NT2/D1 (cell line): ENCODE measurements around the gene CCS.
"Not testable (repeated sequence)": the region's sequence is repeated elsewhere in the genome, so short reads cannot be mapped to it uniquely, and the experiment has no call there.

ENCODE experiments used
- DNase-seq: peaks from one replicate; pipeline ENCODE4 v3.0.0-alpha.2; 2011; ENCODE audit warnings: low read depth, low spot score
- H3K27me3 ChIP-seq: 2 replicates; pipeline ENCODE4 v1.6.0; 2011; ENCODE audit warnings: mild to moderate bottlenecking; ENCODE audit not compliant: insufficient read length, insufficient read depth
- H3K36me3 ChIP-seq: 2 replicates; pipeline ENCODE4 v1.6.1; 2011; ENCODE audit warnings: mild to moderate bottlenecking, low read length, mixed read lengths; ENCODE audit not compliant: insufficient read depth, insufficient read length
- H3K4me1 ChIP-seq: 2 replicates; pipeline ENCODE4 v1.5.1; 2011; ENCODE audit not compliant: insufficient read depth, insufficient read length
- H3K4me3 ChIP-seq: 2 replicates; pipeline ENCODE4 v1.5.1; 2011; ENCODE audit warnings: low read depth; ENCODE audit not compliant: insufficient read length
- H3K9ac ChIP-seq: 2 replicates; pipeline ENCODE4 v1.6.0; 2011; ENCODE audit warnings: low read depth; ENCODE audit not compliant: insufficient read length
- H3K9me3 ChIP-seq: 2 replicates; pipeline ENCODE4 v1.5.1; 2011; ENCODE audit warnings: mild to moderate bottlenecking, low read length; ENCODE audit not compliant: insufficient read depth
- SUZ12 ChIP-seq: IDR thresholded peaks from 2 replicates; pipeline ENCODE4 v1.6.1; 2011; ENCODE audit not compliant: insufficient read length, insufficient read depth; ENCODE audit errors: extremely low read depth
- YY1 ChIP-seq: IDR thresholded peaks from 2 replicates; pipeline ENCODE4 v1.6.1; 2011; ENCODE audit not compliant: insufficient read length, insufficient read depth
- ZNF274 ChIP-seq: IDR thresholded peaks from 2 replicates; pipeline ENCODE4 v1.6.1; 2011; ENCODE audit warnings: mild to moderate bottlenecking, low read depth, low read length

CCS gene, protein sequence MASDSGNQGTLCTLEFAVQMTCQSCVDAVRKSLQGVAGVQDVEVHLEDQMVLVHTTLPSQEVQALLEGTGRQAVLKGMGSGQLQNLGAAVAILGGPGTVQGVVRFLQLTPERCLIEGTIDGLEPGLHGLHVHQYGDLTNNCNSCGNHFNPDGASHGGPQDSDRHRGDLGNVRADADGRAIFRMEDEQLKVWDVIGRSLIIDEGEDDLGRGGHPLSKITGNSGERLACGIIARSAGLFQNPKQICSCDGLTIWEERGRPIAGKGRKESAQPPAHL

DNA sequence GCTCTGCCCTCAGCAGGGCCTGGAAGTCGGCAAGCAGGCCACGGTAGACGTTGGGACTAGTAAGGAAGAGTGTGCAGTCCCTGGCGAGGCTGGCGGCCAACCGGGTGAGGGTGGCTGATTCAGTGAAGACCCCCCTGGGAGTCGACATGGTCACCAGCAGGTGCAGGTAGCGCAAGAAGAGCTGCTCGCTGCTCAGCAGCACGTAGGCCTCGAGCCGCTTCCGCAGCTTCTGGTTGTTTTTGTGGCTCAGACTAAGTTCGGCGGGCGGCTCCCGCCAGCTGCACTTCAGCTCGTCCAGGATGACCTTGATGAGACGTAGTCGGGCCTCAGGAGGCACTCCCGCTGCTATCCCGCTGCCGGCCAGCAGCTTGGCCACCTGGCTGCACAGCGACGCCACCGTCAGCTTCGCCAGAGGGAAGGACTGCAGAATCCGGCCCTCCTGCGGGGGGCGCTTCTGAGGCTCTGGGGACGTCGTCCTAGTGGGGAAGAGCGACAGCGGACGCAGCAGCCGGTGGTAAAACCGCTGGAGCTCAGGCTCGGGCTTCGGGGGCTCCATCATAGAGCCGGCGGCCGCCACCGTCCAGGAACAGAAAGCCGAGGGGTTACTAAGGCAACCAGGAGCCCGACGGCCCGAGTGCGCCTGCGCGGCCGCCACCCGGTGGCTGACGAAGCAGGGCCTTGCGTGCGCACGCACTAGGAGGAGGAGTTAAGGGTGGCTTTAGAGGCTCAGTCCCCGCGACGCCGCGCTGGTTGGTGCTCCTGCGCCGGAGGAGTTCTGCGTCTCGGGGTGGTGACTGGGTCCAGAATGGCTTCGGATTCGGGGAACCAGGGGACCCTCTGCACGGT, at the start of gene CCS, which contains the start of gene CCDC87:
CCS (plus strand) TSS at position 729 of the 846 bp plus-strand sequence; CDS start at position 806, 77 bp downstream.
CCDC87 (minus strand) TSS at position 607 of the 846 bp plus-strand sequence; CDS start at position 559, 48 bp downstream.
- peak; percentile 94 for DNase-seq
- Histone ChIP-seq H3K9me3 (peaks cover 38% of the 10 kb centered on the region), H3K4me3 (peak within 1 kb of the TSS; percentile 69), H3K36me3 (peaks cover 16% of the 10 kb centered on the region), H3K4me1 (peaks cover 8% of the 10 kb centered on the region), H3K9ac (peak within 1 kb of the TSS; percentile 82), H3K27me3 (peaks cover 8% of the 10 kb centered on the region)
- no peak for TF ChIP-seq YY1
- no peak for TF ChIP-seq ZNF274
- no peak for TF ChIP-seq SUZ12

DNA sequence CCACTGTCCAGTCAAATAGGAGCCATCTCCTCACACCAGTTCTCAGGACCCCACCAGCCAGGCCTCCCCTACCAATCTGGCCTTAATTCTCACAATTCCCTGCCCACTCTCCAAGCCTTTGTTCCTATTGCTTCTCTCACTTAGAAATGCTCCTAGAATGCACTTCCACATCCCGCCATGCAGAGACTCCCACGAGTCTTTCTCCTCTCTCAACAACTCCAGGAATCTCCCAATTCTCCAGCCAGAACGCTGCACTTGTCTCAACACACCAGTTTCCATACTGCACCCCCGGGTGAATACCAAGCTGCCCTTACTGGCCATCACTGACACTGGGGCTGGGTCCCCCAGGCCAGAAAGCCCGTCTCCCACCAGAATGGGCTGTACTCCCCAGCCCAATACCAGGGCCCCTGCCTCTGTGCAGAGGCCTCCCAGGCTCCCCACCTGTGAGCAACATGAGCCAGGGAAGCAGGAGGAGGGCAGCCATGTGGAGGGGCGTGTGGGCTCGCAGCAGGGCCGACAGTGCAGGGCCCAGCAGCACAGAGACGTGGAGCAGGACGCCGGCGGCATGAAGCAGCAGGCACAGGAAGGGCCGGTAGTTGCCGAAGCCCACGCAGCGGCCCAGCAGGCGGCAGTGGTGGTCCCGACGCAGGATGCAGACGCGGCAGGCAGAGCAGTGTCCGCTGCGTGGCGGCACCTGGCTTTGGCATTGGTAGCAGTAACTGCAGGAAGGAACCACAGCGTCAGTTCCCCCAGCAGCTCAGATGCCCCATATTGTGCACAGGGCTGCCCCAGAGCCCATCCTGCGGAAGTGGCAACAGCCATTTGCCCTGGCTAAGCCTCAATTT, 49.5 kb upstream of the CCS start:
- H3K9ac ChIP-seq, result peak overlapping the region; percentile 29
- H3K27me3 ChIP-seq, result no peaks in the 10 kb centered on the region
- TF ChIP-seq ZNF274, result no peak
- TF ChIP-seq YY1, result no peak
- no peak for TF ChIP-seq SUZ12
- no peaks in the 10 kb centered on the region for H3K9me3 ChIP-seq
- peaks cover 25% of the 10 kb centered on the region for H3K36me3 ChIP-seq
- peaks cover 29% of the 10 kb centered on the region for H3K4me1 ChIP-seq
- no peak for DNase-seq
- no peak overlapping the region for H3K4me3 ChIP-seq

DNA sequence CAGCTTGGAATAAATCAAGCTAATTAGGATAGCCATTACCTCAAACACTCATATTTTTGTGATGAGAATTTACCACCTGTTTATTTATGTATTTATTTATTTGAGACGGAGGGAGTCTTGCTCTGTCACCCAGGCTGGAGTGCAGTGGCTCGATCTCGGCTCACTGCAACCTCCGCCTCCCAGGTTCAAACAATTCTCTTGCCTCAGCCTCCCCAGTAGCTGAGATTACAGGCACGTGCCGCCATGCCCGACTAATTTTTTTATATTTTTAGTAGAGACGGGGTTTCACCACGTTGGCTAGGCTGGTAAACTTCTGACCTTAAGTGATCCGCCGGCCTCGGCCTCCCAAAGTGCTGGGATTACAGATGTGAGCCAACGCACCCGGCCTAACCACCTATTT, 48.0 kb upstream of the CCS start:
- H3K27me3 ChIP-seq, H3K9me3 ChIP-seq, DNase-seq: not testable (repeated sequence)
- Histone ChIP-seq H3K4me1 (peaks cover 18% of the 10 kb centered on the region), H3K9ac (peak overlapping the region; percentile 92), H3K4me3 (peak overlapping the region; percentile 89), H3K36me3 (peaks cover 19% of the 10 kb centered on the region)

DNA sequence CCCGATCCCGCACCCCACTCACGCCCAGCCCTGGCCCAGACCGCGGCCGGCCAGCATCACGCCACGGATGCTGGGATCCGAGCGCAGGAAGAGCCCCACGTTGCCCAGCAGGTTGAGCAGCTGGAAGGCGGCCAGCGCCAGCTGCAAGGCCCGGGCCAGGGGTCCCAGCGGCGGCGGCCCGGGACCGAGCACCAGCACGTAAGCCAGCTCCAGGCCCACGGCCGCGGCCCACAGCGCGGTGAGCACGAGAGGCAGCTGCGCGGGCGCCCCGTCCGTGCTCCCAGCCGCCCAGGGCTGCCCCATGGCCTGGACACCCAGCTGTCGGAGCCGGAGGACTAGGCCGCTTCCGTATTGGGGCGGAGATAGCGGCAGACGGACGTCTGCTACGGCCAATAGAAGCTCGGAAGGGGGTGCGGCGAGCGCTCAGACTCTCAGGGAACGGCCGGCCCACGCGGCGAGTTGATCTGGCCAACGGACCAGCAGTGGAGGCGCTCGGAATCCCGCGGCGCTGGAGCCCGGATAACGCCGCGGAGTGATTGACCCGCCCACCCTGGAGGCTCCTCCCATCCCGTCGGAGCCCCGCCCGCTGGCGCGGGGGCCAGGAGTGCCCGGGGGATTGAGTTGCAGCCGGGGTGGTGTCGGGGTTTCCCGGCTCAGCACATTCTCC, 47.2 kb upstream of the CCS start, which contains the start of gene ZDHHC24:
ZDHHC24 (minus strand) TSS at position 348 of the 667 bp plus-strand sequence; CDS start at position 303, 45 bp downstream.
- no peaks in the 10 kb centered on the region for H3K9me3 ChIP-seq
- DNase-seq, result peak; percentile 93
- no peaks in the 10 kb centered on the region for H3K27me3 ChIP-seq
- peak within 1 kb of the TSS; percentile 89 for H3K4me3 ChIP-seq
- H3K4me1 ChIP-seq, result peaks cover 18% of the 10 kb centered on the region
- H3K36me3 ChIP-seq, result peaks cover 19% of the 10 kb centered on the region
- no peak for TF ChIP-seq ZNF274
- TF ChIP-seq YY1, result no peak
- no peak for TF ChIP-seq SUZ12
- peak within 1 kb of the TSS; percentile 92 for H3K9ac ChIP-seq

DNA sequence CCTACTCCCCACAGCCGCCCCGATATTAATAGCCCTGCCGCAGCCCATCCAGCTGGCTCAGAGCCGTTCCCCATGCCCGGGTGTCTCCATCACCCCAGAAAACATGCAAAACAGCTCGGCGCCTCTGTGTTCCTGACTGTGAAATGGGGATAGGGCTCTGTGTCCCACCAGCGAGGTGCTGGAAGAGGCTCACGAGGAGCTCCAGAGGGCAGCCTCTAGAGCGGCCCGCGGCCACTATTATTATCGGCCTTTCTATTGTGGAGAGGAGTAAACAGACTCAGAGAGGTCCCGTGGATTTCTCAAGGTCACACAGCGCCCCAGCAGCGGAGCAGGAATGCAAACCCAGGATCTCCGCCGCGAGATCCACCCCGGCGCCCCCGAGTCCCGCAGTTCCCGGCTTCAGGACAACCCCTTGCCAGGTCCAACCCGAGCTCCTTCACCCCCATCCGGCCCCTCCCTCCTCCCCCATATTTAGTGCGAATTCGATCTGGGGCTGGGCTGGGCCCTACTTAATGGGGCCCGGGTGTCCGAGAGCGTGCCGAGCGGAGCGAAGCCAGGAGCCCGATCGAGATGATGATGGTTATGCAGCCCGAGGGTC, 46.5 kb upstream of the CCS start, which contains the start of gene ACTN3:
ACTN3 (plus strand) TSS at position 536 of the 598 bp plus-strand sequence; CDS start at position 571, 35 bp downstream.
- H3K4me1 ChIP-seq, result peaks cover 23% of the 10 kb centered on the region
- TF ChIP-seq ZNF274, result no peak
- no peak for TF ChIP-seq YY1
- no peak for TF ChIP-seq SUZ12
- no peak for DNase-seq
- peak within 1 kb of the TSS; percentile 92 for H3K9ac ChIP-seq
- H3K27me3 ChIP-seq, result no peaks in the 10 kb centered on the region
- peaks cover 16% of the 10 kb centered on the region for H3K36me3 ChIP-seq
- no peaks in the 10 kb centered on the region for H3K9me3 ChIP-seq
- H3K4me3 ChIP-seq, result peak within 1 kb of the TSS; percentile 89

DNA sequence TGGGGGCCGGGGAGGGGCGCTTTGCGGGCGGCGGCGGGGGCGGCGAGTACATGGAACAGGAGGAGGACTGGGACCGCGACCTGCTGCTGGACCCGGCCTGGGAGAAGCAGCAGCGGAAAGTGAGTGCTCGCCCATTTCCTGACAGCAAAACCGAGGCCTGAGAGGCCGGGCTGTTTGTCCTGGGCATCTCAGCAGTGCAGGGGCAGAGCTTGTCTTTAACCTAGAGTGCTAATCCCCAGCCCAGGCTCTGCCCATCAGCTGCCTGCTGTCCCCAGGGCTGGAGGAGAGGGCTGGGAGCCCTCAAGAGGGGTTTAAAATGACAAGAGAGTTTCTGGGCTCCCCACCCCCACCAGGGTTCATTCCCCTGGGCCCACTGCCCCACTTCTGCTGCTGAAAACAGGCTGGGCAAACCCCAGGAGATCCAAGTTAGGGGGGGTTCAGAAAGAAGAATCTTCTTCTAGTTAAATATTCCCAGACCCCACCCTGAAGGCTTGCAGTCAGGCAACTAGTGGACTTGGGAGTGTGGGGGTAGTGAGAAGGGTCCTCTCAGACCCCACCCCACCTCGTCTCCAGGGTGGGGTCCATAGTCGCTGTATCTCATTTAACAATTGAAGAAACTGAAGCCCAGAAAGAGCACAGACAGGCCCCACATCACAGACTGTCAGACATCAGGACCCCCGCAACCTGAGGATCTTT, 45.9 kb upstream of the CCS start:
- no peak overlapping the region for H3K4me3 ChIP-seq
- no peaks in the 10 kb centered on the region for H3K27me3 ChIP-seq
- peaks cover 17% of the 10 kb centered on the region for H3K4me1 ChIP-seq
- peak overlapping the region; percentile 1 for H3K9ac ChIP-seq
- H3K9me3 ChIP-seq, result no peaks in the 10 kb centered on the region
- H3K36me3 ChIP-seq, result peaks cover 10% of the 10 kb centered on the region
- DNase-seq, result no peak
- no peak for TF ChIP-seq ZNF274
- no peak for TF ChIP-seq SUZ12
- no peak for TF ChIP-seq YY1
